Stimulated activated CD4-positive, alpha-beta T cell treated with anti-CD3 and anti-CD28 coated beads, Interleukin-2, amount 100 ng/mL, for 48 hours (primary cell): ENCODE measurements around the gene EXOSC7.

Experiments used
- DNase-seq, 2 donors: peaks; one replicate each; pipeline ENCODE4 v3.0.0-alpha.2; 2020

EXOSC7 gene

DNA sequence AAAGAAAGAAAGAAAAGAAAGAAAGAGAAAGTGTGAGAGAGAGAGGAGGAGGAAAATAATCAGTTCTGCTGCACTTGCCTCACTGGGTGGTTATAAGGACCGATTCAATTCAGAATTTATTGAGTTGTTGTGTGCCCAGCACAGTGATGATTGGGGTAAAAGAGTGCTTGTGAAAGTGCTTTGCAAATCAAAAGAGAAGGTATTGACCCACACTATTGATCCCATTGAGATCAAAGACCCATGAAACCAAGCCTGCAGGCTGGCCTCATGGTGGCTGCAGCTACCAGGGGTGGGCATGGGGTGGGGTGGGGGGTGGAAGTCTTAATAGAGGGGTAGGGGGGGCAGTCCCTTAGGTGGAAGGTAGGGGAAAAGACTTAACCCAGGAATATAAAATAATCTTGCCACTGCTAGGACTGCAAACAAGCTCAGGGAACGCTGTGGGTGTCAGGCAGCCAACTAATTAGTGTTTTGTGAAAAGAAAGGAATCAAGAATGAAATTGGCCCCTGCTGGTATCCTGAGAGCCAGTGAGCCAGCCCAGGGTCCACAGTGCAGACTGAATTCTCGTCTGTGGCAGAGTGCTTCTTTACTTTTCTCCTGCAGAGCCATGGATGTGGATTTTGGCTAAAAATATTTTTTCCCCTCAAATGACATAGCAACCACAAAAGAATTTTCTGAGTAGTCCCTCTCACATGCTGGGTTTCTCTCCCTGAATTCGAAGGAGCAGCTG is 84.3 kb downstream of the EXOSC7 start:
- DNase-seq: no peak
